NCI-H1092 (cell line): Measurements from ENCODE around the gene HECW1.
"Not testable (repeated sequence)": the region's sequence is repeated elsewhere in the genome, so short reads cannot be mapped to it uniquely, and the experiment has no call there.

ENCODE experiments used
- DNase-seq: peaks from one replicate; lab custom pipeline; 2025; lab: John Stamatoyannopoulos, UW

HECW1 gene

GRCh38 chr7:43309706-43310022 is 197.2 kb downstream of the HECW1 start:
- DNase-seq = no peak

DNA sequence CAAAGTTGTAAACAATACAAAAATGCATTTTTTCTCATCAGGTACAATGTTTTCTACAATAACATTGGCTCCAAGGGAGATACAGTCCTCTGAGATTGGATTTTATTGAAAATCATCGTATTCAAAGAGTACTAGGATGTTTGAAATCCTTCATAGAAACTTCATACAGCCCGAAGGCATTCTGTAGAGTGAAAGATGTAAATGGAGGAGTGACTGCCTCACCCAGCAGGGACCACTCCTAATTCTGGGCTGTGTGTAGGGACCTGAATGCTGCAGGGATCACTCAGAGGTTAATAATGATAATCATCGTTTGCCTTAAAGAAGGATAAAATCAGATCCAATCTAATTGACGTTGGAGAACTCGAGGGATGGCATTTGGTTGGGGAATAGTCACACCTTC is 198.6 kb downstream of the HECW1 start:
- no peak for DNase-seq

DNA sequence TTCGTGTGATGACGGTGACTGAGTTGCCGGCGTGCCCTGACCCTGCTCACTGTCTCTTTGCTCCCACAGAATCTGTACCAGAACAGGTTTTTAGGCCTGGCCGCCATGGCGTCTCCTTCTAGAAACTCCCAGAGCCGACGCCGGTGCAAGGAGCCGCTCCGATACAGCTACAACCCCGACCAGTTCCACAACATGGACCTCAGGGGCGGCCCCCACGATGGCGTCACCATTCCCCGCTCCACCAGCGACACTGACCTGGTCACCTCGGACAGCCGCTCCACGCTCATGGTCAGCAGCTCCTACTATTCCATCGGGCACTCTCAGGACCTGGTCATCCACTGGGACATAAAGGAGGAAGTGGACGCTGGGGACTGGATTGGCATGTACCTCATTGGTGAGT is 199.2 kb downstream of the HECW1 start:
- no peak for DNase-seq

DNA sequence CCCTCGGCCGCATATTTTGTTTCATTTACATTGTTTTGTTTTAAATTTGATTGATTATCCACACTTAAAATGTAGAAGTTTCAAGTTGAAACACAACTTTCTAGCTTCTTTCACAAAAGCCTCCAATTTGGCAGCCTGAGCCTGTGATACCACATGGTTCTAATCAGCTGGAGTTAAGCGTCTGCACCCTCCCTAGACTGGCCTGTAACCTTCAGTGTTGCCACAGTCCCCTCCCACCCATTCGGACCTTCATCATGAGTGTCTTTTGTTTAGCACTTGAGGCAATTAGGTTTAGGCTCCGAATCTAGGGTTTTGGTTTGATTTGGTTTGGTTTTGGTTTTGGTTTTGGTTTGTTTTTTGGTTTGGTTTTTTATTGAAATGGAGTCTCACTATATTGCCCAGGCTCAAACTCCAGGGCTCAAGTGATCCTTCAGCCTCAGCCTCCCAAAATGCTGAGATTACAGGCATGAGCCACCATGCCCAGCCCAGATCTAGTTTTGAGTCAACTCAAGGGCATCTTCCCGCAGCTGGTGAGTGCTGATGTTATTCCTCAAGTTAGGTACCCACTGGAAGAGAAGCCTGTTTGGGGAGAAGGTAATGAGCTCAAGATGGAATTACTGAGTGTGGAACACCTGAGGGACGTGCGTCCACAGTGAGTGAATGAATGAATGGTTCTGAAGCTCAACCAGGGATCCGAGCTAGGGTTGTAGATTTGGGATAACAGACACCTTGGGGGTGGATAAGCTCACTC is 201.4 kb downstream of the HECW1 start:
- DNase-seq = no peak

GRCh38 chr7:43314379-43315158 is 202.1 kb downstream of the HECW1 start:
- no peak for DNase-seq

DNA sequence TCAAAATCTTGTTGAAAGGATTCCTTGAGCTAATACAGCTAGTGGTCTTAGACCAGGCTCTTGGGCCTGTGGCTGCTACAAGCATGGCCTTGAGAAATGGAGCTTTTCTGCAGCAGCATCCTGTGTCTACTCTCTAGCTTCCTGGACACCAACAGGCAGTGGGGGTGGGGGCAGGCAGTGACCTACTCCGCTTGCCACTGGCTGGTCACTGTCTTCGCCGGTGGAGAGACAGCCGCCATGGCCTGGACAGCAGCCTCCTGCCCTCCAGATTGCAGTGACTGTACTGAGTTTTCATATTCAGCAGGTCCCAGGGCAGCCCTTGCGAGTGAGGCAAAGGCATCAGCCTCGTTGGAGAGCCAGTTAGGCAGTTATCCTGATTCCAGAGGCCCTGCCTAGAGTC is 204.6 kb downstream of the HECW1 start:
- no peak for DNase-seq

DNA sequence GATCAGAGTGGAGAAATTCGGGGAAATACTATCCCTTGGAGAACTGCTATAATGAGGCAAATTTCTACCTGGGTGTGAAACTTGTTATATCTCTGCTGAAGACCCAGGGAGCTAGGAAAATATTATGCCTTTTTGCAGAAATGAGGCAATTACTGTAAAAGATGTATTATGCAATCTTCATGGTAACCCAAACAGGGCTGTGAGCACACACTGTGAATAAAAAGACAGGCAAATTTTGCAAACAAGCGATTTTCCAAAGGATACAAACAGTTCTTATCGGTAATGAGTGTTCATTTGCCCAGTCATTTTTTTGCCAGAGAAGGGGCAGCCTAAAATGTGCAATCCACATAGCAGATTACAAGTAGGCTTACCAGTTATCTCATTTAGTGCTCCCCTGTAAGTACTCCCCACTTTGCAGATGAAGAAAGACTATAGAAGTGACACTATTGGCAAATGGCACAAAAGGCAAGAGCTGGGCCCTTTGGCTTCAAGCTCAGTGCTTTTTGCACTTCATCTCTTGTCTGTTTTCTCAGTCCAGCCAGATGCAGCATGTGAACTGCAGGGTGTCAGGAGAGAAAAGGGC is 205.8 kb downstream of the HECW1 start:
- no peak for DNase-seq

DNA sequence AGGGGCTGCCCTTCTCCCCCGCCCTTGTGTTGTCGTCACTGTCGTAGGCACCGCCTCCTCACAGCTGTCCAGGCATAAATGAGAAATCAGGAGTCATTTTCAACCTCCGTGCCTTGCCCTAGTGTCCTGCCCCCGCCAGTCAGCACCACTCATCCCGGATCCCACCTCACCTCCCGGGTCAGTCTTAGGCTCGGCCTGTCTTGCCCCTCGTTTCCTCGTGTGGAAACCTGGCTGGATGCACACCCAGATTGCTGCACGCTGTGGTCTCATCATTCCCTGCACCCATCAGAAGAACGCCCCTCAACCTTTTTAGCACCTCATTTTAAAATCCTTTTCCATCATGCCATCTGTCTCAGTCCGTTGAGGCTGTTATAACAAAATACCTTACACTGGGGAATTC is 213.1 kb downstream of the HECW1 start:
- DNase-seq = no peak

GRCh38 chr7:43328336-43328735 is 215.9 kb downstream of the HECW1 start:
- no peak for DNase-seq

DNA sequence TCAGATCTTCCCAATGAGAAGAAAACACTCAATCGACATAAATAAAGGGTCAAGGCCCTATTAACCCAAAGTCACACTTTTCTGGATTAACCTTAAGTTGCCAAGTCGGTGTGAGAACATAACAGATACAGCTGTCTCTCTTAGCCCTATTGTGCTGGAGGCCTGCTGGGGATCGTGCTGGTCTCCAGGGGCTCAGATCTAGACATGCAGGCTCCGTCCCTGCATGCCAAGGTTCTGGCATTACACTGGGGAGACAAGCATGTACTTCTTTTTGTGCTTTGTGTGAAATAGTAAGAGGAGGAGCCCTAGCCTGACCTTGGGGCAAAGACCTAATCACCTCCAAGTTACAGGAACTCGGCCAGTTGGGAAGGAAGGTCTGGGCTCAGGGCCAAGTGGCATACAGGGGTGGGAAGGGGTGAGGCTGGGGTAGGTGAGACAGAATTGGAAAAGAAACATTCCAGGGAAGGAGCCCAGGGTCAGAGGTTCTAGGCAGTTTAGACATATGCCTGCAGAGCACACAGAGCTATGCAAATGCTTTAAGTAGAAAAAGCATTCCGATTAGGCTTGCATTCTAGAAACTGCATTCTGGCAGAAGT is 216.4 kb downstream of the HECW1 start:
- DNase-seq = no peak

DNA sequence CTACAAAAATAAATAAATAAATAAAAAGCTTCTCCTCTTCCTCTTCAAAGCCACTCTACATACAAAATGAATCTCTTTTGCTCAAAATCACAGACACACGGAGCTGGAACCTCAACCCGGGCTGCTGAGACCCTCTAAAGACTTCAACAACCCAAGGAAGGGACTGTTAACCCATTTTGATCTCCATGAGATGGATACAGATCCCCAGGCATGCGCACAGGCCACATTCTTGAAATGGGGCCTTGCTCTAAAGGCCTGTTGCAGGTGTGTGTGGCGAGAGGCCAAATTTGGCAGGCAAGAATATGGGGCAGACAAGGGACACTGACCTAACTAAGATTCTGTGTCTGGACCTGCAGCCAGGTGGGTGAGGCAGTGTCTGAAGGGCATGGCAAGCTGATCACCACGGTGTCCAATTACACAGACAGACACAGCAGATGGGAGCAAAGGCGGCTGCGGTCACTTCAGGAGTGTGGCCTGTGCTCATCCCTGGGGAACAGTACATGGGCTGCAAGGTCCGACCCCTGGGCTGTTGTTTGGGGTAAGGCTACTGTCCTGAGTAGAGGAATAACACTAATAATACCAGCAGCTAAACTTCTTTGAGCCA is 219.8 kb downstream of the HECW1 start:
- DNase-seq = no peak

- no peak for DNase-seq
Measured at GRCh38 chr7:43337191-43337590, 224.7 kb downstream of the HECW1 start.

GRCh38 chr7:43337811-43338210 is 225.4 kb downstream of the HECW1 start:
- DNase-seq = no peak

GRCh38 chr7:43341132-43341531 is 228.7 kb downstream of the HECW1 start:
- no peak for DNase-seq

DNA sequence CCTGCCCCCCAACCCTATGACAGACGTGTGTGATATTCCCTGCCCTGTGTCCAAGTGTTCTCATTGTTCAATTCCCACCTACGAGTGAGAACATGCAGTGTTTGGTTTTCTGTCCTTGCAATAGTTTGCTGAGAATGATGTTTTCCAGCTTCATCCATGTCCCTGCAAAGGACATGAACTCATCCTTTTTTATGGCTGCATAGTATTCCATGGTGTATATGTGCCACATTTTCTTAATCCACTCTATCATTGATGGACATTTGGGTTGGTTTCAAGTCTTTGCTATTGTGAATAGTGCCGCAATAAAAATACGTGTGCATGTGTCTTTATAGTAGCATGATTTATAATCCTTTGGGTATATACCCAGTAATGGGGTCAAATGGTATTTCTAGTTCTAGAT is 231.0 kb downstream of the HECW1 start:
- not testable (repeated sequence) for DNase-seq

GRCh38 chr7:43345696-43346095 is 233.2 kb downstream of the HECW1 start:
- DNase-seq = not testable (repeated sequence)

DNA sequence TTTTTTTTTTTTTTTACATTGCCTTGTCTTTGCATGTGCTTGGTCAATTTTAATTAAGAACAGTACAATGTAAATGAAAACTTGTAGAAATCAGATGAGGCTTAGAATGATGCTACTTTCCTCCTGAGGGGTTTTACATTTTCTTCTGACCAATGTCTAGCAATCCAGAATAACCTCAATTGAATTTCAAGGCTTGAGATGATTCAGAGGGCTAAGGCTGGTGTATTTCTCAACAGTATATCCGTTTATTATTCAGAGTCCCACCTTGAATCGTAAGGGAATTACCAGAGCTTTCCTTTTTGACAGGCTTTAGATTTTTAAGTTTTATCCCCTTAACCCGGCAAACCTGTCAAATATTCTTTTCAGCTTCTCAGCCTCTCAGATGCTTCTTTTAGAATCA is 239.2 kb downstream of the HECW1 start:
- no peak for DNase-seq

GRCh38 chr7:43353902-43354301 is 241.5 kb downstream of the HECW1 start:
- no peak for DNase-seq

GRCh38 chr7:43362652-43363034 is 250.2 kb downstream of the HECW1 start:
- no peak for DNase-seq

- DNase-seq = no peak
Measured at GRCh38 chr7:43363035-43363791, 250.8 kb downstream of the HECW1 start.

GRCh38 chr7:43364391-43364790 is 251.9 kb downstream of the HECW1 start:
- DNase-seq = no peak
